K562 treated with DMSO at 1 percent for 12 hours (cell line): Measurements from ENCODE around the gene TUBAL3. TPM values are rescaled to one million over a fixed set of nuclear protein-coding genes. Genes with fewer than 3 reads are reported as not detected.

Source experiments
- total RNA-seq: library from RNA; unstranded; fragments of 300-600 nt; gene quantifications from 2 replicates; pipeline ENCODE4 v1.2.3, GENCODE V29; 2022; ENCODE audit not compliant: insufficient read depth

Gene TUBAL3
- total RNA-seq, result 3.7 and 4.1 TPM in 2 replicates

DNA sequence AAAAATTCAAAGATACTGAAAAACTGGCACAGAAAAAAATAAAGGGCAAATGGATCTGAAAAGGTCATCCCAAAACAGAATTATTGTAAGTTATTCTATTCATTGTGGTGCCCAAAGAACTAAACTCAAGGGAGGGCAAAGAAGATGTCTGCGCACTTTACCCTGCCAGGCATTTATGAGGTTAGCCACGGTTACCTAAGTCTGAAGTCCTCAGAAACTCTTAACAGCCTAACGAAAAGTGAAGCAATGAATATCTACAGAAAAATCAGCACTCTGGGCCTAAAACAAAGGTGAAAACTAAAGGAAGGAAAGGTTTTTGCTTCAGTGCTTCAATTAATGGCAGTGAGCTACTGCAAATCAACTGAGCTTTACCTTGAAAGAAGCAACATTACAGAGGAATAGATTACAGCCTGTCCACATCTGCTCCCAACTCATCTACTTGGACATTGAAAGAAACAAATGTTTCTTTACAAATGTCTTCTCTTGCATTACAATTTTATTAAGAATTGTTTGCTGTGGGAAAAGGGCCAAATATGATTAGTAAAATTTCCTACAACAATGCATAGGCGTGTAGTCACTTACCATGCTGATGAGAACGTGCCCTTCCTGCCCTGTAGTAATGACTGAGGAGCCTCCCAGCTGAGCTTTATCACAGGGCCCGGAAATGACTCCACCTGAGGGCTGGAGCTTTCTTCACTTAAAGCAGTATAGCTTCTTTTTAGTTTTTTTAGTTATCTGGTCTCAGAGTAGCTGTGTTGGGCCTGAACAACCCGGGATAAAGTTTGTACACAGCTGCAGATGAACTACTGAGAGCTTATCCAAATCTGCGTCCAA lies at the start of gene TUBAL3:
Gene TUBAL3 (minus strand): TSS at position 621 of the 834 bp plus-strand sequence. CDS start 36 bp downstream, at position 585.

DNA sequence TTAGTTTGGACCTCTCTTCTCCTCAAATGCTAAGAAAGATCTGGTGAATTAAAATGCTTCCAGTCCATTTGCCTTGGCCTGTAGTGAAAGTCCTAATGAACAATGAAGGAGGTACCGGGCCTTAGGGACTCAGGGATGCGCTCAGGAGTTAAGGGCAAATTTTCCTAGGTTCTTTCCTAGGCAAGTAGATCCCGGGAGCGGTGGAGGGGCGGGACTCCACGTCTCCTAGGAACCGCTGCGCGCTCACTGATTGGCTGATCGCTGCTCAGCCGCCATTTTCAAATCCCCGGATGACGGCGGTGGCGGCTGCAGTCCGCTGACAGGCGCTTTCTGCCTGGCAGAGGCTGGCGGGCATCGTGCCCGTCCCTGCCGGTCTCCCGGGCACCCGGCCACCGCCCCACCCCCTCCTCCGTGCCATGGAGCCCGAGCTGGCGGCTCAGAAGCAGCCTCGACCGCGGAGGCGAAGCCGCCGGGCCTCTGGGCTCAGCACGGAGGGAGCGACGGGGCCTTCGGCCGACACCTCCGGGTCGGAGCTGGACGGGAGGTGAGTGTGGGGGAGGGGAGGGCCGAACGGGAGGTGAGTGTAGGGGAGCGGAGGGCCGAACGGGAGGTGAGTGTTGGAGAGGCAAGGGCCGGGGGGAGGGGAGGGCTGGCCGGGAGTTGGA lies 7.8 kb upstream of the TUBAL3 start, which contains the start of gene NET1:
Gene NET1 (plus strand): TSS at position 281 of the 665 bp plus-strand sequence. CDS start 136 bp downstream, at position 417.

DNA sequence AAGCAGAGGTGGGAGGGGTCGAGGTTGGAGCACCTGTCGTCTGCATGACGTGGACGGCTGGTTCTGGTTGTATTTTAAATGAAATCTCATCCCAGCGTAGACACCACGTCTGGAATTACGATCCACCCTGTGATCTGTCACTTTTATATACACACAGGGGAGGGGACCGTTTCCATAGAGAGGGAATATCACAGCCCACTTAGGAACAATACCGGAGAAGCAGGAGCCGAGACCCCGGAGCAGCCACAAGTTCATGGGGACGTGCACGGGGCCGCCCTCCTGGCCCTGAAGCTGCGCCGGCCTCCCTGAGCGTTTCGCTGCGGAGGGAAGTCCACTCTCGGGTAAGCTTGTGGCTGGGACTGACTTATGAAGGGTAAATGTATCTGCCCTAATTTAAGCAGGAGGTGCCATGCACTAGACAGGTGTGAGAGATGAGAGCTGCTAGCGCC lies 39.7 kb downstream of the TUBAL3 start, which contains the start of gene UCN3:
Gene UCN3 (plus strand): TSS at position 77 of the 449 bp plus-strand sequence. CDS start 8,755 bp downstream, outside the sequence.

Other genes starting within 250 kb of the TUBAL3 start
- gene AKR1C8, start 219.7 kb downstream of the TUBAL3 start, total RNA-seq, result not detected in 2 replicates
- gene AKR1C4, start 208.0 kb downstream of the TUBAL3 start, total RNA-seq, result not detected in 2 replicates
- gene UCN3, start 39.9 kb downstream of the TUBAL3 start, total RNA-seq, result not detected in 2 replicates
- gene NET1, start 7.7 kb upstream of the TUBAL3 start, total RNA-seq, result 37.7 and 83.7 TPM in 2 replicates
- gene CALML5, start 94.7 kb upstream of the TUBAL3 start, total RNA-seq, result not detected in 2 replicates
- gene CALML3, start 120.1 kb upstream of the TUBAL3 start, total RNA-seq, result not detected in 2 replicates